Non-pigmented ciliary epithelial cell (primary cell): ENCODE measurements around the gene MPZL1.

ENCODE experiments used
- DNase-seq: peaks from one replicate; pipeline ENCODE4 v3.0.0-alpha.2; 2010; ENCODE audit warnings: low read depth

MPZL1 gene

GRCh38 chr1:167751676-167752075, 29.9 kb downstream of the MPZL1 start:
- no peak for DNase-seq

GRCh38 chr1:167752219-167752985, 30.6 kb downstream of the MPZL1 start:
- no peak for DNase-seq

- no peak for DNase-seq
These were observed 33.9 kb downstream of the MPZL1 start for GRCh38 chr1:167755654-167756053.

- no peak for DNase-seq
These were observed 35.1 kb downstream of the MPZL1 start for GRCh38 chr1:167756730-167757405.

DNA sequence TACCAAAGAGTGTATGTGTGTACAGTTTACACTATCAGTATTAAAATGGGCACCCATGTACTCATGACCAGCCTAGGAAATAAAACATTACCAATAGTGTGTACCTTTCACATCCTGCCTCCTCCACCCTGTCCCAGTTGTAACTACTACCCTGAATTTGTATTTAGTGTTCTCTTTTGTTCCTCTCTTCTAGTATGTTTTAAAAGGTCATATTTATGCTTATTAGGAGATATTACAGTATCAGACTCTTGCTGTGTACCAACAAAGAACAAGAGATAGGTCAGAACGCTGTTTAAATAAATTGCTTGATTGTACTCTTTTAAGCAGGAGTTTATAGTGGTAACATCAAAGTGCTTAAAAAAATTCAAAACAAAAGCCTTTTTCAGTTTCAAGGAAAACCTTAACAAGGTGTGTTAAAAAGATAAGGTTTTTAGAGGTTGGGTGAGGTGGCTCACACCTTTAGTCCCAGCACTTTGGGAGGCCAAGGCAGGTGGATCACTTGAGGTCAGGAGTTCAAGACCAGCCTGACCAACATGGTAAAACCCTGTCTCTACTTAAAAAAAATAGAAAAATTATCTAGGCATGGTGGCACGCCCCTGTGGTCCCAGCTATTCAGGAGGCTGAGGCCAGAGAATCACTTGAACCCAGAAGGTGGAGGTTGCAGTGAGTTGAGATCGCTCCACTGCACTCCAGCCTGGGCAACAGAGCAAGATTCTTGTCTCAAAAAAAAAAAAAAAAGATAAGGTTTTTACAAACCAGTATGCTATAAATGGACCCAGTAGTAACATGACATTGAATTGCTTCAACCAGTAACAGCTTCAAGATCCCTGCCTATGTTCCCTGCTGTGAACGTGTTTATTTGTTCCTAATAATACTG, 35.9 kb downstream of the MPZL1 start:
- DNase-seq = no peak

DNA sequence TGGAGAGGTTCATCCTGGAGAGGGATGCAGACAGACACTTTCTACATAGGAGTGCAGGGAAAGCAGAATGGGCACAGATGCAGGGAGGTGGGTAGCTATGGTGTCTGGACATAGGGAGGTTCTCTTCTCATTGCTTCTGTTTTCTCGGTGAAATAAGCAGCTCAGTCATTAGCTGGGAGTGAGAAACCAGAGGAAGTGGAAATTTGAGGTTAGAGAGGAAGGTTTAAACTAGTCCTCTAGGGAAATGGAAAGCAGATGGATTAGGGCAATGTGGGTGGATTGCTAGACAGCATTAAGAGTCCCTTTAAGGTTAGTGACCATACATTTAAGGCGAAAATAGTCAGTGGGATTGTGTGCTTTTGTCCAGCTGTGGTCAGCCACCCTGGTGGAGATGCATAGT, 39.6 kb downstream of the MPZL1 start:
- no peak for DNase-seq

DNA sequence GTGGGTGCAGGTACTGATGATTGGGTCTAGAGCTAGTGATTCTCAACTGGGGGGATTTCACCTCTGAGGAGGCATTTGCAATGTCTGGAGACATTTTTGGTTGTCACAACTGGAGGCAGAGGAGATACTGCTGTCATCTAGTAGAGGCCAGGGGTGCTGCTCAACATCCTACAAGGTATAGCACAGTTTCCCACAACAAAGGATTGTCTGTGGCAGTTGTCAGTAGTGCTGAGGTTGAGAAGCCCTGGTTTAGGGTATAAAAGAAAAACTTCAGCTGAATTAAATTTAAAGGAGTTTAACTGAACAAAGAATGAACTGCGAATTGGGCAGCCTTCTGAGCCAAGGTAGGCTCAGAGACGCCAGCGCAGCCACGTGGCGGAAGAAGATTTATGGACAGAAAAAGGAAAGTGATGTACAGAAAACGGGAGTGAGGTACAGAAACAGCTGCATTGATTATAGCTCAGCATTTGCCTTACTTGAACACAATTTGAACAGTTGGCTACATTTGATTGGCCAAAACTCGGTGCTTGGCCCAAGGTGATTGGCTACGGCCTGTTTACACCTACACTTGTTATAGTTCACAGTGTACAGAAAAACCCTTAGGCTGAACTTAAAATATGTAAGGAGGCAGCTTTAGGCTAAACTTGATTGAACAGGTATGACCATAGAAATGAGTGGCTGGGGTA, 40.4 kb downstream of the MPZL1 start:
- no peak for DNase-seq

GRCh38 chr1:167763525-167764220, 41.9 kb downstream of the MPZL1 start:
- DNase-seq = no peak

DNA sequence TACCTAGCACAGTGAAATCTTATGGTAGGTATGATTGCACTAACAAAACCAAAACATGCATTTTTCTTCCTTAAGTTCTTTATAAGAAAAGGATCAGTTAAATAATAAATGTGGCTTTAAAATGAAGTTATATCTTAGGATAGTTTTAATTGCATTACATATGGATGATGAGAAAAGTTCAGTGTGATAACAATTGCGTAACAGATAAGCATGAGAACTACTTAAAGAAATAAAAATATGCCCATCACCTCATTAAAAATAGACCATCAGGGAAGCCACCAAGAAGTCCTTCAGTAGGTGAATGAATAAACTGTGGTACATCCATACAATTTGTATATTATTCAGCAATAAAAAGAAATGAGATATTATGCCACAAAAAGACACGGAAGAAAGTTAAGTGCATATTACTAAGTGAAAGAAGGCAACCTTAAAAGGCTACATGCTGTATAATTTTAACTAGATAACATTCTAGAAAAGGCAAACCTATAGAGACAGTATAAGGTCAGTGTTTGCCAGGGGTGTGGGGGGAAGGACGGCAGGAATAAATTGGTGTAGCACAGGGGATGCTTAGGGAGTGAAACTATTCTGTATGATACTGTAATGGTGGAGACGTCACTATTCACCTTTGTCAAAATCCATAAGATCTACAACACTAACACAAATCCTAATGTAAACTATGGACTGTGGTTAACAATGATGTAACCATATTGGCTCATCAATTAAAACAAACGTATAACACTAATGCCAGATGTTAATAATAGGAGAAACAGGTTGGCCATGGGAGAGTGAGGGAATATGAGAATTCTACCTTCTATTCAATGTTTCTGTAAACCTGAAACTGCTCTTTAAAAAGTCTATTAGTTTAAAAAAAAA, 42.9 kb downstream of the MPZL1 start:
- DNase-seq = no peak

DNA sequence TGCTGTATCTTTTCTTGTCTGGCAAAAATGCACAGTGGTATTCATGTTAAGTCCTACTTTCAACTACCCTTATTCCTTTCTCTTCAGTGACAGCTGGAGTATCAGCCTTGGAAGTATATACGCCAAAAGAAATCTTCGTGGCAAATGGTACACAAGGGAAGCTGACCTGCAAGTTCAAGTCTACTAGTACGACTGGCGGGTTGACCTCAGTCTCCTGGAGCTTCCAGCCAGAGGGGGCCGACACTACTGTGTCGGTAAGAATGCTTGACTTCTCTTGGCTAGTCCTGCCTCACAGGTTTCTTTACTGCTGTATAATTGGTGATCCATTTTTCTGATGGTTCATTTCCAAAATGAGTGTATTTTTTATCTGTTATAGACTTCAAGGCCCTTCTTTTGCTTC, 43.7 kb downstream of the MPZL1 start:
- DNase-seq = no peak

DNA sequence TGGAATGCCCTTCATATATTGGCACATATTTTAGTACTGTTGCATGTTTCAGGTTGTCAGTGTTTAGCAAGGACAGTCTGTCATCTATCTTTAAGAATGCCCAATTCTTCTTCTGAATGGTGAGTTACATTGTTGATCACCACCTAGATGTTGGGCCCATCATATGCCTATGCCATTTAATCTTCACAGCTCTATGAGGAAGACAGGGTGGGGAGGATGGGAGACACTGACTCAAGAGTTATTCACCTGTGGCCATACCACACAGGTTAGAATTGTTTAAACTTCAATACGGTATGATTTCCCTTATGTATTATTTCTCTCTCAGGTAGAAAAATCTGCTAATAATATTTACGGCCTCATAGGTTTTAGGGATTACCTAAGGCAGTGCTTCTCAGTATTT, 44.8 kb downstream of the MPZL1 start:
- no peak for DNase-seq

GRCh38 chr1:167767761-167768160, 46.0 kb downstream of the MPZL1 start:
- no peak for DNase-seq

DNA sequence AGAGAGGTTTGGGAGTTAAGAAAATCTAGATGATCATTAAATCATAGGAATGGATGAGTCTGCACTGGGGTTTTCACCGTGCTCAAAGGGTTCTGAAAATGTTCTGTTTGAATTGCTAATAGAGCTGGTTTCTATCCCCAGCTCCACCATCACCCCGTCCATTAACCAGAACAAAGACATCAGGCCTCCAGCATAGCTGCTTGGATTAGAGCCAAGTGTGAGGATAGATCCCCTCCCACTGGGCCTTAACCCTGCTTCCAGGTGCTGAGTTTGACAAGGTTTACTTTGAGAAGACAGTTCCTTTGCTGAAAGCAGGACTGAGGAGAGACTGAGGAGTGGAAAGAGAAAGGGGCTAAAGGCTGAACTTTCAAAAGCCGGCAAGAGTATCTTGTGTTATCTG, 48.3 kb downstream of the MPZL1 start:
- no peak for DNase-seq

GRCh38 chr1:167772436-167772835, 50.7 kb downstream of the MPZL1 start:
- no peak for DNase-seq

- DNase-seq = no peak
These were observed 51.7 kb downstream of the MPZL1 start for GRCh38 chr1:167773516-167773915.

- peak; percentile 34 for DNase-seq
These were observed 52.9 kb downstream of the MPZL1 start for GRCh38 chr1:167774710-167775109.

DNA sequence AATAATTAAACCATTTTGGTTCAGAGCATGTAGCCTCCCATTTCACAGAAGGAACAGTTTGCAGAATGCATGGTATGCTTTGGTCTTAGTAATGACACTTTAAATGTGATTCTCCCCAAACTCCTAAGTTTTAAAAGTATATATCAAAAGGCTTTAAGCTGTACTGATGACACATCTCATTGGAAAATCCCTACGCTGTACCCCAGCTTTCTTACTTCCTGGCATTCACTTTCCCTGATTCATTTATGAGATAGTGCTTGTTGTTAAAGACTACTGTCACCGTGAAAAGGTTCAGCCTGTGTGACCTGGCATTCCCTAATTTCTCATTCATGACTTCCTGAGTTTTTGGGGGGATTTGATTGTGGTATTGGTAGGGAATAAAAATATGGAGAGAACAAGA, 53.4 kb downstream of the MPZL1 start:
- DNase-seq = peak; percentile 63

GRCh38 chr1:167776151-167776550, 54.4 kb downstream of the MPZL1 start:
- peak; percentile 30 for DNase-seq

- DNase-seq = no peak
These were observed 55.0 kb downstream of the MPZL1 start for GRCh38 chr1:167776616-167777268.

DNA sequence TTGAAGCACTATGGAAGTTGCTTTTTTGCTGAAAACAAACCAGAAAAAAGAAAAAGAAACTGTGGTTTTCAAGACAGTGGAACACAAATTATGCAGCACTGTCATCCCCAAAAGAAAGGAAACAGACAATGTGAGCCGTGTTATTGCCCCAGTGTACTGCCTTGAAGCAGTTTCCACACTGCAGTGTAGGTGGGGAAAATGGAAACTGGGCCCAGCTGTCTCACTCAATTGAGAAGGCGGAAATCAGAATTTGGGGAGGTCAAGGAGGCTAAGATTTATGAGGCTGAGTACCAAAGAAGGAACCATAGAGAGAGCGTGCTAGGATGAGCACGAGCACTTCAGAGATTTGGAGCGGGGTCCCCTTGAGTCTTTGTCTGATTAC, 55.5 kb downstream of the MPZL1 start:
- no peak for DNase-seq
